Measurements from ENCODE around the gene SLC6A12.

DNA sequence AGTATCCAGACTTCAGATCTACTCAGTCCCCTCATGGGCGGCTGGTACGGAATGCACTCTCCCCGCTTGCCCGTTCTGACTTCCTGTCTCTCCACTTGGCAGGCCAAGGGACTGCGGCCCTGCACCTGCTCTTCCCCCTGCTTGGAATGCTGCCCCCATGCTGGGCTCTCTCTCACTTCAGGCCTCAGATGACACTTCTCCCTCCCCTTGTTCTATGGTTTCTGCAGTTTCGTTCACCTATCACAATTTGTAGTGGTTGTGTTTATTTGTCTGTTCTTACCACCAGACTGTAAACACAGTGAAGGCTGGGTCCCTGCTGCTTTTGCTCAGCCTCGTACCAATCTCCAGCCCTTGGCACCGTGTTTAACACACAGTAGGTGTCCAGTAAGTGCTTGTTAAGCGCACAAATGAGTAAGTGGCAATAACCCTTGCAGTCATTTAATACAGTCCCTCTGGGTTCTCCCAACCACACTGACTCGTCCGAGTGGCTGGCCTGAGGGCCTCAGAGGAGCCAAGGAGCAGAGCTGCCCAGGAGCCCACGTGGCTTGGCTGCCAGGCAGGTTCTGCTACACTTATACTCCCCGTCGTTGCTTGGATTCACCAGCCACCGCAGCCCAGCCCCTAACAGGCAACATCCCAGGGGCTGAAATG, 11.8 kb downstream of the SLC6A12 start:
- TF ChIP-seq, protein P1, sequence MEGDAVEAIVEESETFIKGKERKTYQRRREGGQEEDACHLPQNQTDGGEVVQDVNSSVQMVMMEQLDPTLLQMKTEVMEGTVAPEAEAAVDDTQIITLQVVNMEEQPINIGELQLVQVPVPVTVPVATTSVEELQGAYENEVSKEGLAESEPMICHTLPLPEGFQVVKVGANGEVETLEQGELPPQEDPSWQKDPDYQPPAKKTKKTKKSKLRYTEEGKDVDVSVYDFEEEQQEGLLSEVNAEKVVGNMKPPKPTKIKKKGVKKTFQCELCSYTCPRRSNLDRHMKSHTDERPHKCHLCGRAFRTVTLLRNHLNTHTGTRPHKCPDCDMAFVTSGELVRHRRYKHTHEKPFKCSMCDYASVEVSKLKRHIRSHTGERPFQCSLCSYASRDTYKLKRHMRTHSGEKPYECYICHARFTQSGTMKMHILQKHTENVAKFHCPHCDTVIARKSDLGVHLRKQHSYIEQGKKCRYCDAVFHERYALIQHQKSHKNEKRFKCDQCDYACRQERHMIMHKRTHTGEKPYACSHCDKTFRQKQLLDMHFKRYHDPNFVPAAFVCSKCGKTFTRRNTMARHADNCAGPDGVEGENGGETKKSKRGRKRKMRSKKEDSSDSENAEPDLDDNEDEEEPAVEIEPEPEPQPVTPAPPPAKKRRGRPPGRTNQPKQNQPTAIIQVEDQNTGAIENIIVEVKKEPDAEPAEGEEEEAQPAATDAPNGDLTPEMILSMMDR (IDR thresholded peaks at IDR 0.05): no peak
- no peak for TF ChIP-seq ZFX (IDR thresholded peaks at IDR 0.05; ENCODE audit: borderline replicate concordance)

Data from 22Rv1 (cell line).